ENCODE results near the gene LMCD1. TPM values are rescaled to one million over a fixed set of nuclear protein-coding genes. Genes with fewer than 3 reads are reported as not detected.

Gene LMCD1
- total RNA-seq, 1 donor from 2014 or later = 1.3 TPM

GRCh38 chr3:8619548-8619947 is 117.9 kb downstream of the LMCD1 start:
- H3K27ac Mint-ChIP-seq (ENCODE audit: unreplicated experiment) = no peak overlapping the region
- no peak for TF ChIP-seq CTCF (IDR thresholded peaks at IDR 0.05; ENCODE audit: partially characterized antibody, unreplicated experiment)
- H3K4me1 Mint-ChIP-seq (ENCODE audit: low read depth, unreplicated experiment) = peaks cover 6% of the 10 kb centered on the region
- no peaks in the 10 kb centered on the region for H3K27me3 Mint-ChIP-seq (ENCODE audit: unreplicated experiment)
- no peak overlapping the region for H3K4me3 Mint-ChIP-seq (ENCODE audit: unreplicated experiment)
- peaks cover 2% of the 10 kb centered on the region for H3K9me3 Mint-ChIP-seq (ENCODE audit: unreplicated experiment)
- no peak for DNase-seq
- H3K36me3 Mint-ChIP-seq (ENCODE audit: unreplicated experiment) = no peaks in the 10 kb centered on the region

- DNase-seq = no peak
- Mint-ChIP-seq H3K4me3 (ENCODE audit: unreplicated experiment) (no peak overlapping the region), H3K9me3 (ENCODE audit: unreplicated experiment) (peaks cover 2% of the 10 kb centered on the region), H3K36me3 (ENCODE audit: unreplicated experiment) (no peaks in the 10 kb centered on the region), H3K4me1 (ENCODE audit: low read depth, unreplicated experiment) (peaks cover 6% of the 10 kb centered on the region), H3K27me3 (ENCODE audit: unreplicated experiment) (no peaks in the 10 kb centered on the region), H3K27ac (ENCODE audit: unreplicated experiment) (no peak overlapping the region)
- TF ChIP-seq CTCF (IDR thresholded peaks at IDR 0.05; ENCODE audit: partially characterized antibody, unreplicated experiment) = no peak
Observed at GRCh38 chr3:8621141-8621540, 119.5 kb downstream of the LMCD1 start.

- H3K9me3 Mint-ChIP-seq (ENCODE audit: unreplicated experiment) = peaks cover 2% of the 10 kb centered on the region
- H3K4me3 Mint-ChIP-seq (ENCODE audit: unreplicated experiment) = no peak overlapping the region
- TF ChIP-seq CTCF (IDR thresholded peaks at IDR 0.05; ENCODE audit: partially characterized antibody, unreplicated experiment) = no peak
- no peaks in the 10 kb centered on the region for H3K27me3 Mint-ChIP-seq (ENCODE audit: unreplicated experiment)
- DNase-seq = no peak
- H3K27ac Mint-ChIP-seq (ENCODE audit: unreplicated experiment) = no peak overlapping the region
- peaks cover 6% of the 10 kb centered on the region for H3K4me1 Mint-ChIP-seq (ENCODE audit: low read depth, unreplicated experiment)
- no peaks in the 10 kb centered on the region for H3K36me3 Mint-ChIP-seq (ENCODE audit: unreplicated experiment)
Observed at GRCh38 chr3:8621872-8622271, 120.2 kb downstream of the LMCD1 start.

- Mint-ChIP-seq H3K27ac (ENCODE audit: unreplicated experiment) (no peak overlapping the region), H3K27me3 (ENCODE audit: unreplicated experiment) (no peaks in the 10 kb centered on the region), H3K4me1 (ENCODE audit: low read depth, unreplicated experiment) (peaks cover 6% of the 10 kb centered on the region), H3K36me3 (ENCODE audit: unreplicated experiment) (no peaks in the 10 kb centered on the region), H3K4me3 (ENCODE audit: unreplicated experiment) (no peak overlapping the region), H3K9me3 (ENCODE audit: unreplicated experiment) (no peaks in the 10 kb centered on the region)
- peak; percentile 92 for TF ChIP-seq CTCF (IDR thresholded peaks at IDR 0.05; ENCODE audit: partially characterized antibody, unreplicated experiment)
- peak; percentile 85 for DNase-seq
Observed at GRCh38 chr3:8622873-8623691, 121.5 kb downstream of the LMCD1 start.

- H3K9me3 Mint-ChIP-seq (ENCODE audit: unreplicated experiment) = no peaks in the 10 kb centered on the region
- no peak for DNase-seq
- H3K4me1 Mint-ChIP-seq (ENCODE audit: low read depth, unreplicated experiment) = peaks cover 6% of the 10 kb centered on the region
- no peak overlapping the region for H3K27ac Mint-ChIP-seq (ENCODE audit: unreplicated experiment)
- no peak for TF ChIP-seq CTCF (IDR thresholded peaks at IDR 0.05; ENCODE audit: partially characterized antibody, unreplicated experiment)
- no peaks in the 10 kb centered on the region for H3K27me3 Mint-ChIP-seq (ENCODE audit: unreplicated experiment)
- no peak overlapping the region for H3K4me3 Mint-ChIP-seq (ENCODE audit: unreplicated experiment)
- no peaks in the 10 kb centered on the region for H3K36me3 Mint-ChIP-seq (ENCODE audit: unreplicated experiment)
Observed at GRCh38 chr3:8623741-8624140, 122.1 kb downstream of the LMCD1 start.
